Measurements from ENCODE around the gene IFI27.
"Not testable (repeated sequence)": the region's sequence is repeated elsewhere in the genome, so short reads cannot be mapped to it uniquely, and the experiment has no call there.

Gene IFI27

DNA sequence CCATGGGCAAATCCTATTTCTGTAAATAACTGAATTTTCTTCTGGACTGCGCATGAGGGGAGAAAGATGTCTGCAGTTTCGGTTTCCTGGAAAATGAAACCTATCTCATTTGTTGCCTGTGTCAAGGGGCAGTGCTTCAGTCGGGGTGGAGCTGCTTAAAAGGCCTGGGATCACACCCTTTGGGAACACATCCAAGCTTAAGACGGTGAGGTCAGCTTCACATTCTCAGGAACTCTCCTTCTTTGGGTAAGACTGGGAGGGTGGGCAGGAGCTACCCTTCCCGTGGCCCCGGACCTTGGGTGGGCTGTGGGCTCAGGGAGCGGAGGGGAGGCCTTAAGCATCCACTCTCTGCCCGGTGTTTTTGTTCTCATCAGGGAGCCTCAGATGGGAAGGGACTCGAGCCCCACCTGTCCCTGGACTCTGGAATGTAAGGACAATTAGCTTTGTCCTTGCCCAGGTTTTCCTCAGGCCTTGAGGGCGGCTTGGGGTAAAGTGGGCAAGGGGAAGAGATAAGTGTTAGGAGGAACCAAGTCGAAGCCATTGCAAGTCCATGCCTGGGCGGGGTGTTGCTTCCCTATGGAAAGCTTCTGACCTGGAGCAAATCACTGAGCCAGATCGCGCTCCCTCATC lies at the start of gene IFI27:
Gene IFI27, plus strand, starts transcription at position 185 of the 630 bp plus-strand sequence.
- no peak for DNase-seq (ENCODE audit: low spot score)

GRCh38 chr14:94062344-94062940 lies 48.1 kb upstream of the IFI27 start:
- no peak for DNase-seq (ENCODE audit: low spot score)

GRCh38 chr14:94066089-94066676 lies 44.4 kb upstream of the IFI27 start:
- DNase-seq (ENCODE audit: low spot score), result no peak

GRCh38 chr14:94072076-94072475 lies 38.5 kb upstream of the IFI27 start:
- DNase-seq (ENCODE audit: low spot score), result not testable (repeated sequence)

- no peak for DNase-seq (ENCODE audit: low spot score)
Measured at GRCh38 chr14:94074534-94074933, 36.0 kb upstream of the IFI27 start.

DNA sequence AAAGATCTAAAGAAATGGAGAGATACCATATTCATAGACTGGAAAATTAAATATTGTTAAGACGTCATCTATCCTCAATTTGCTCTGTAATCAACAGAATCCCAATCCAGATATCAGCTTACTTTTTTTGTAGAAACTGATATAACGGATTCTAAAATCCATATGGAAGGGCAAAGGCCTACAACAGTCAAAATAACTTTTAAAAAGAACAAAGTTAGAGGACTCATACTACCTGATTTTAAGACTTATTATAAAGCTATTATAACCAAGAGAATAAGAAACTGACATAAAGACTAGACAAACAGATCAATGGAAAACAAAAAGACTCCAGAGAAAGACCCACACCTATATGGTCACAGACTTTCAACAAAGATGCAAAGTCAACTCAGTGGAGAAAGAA lies 35.5 kb upstream of the IFI27 start:
- DNase-seq (ENCODE audit: low spot score), result no peak

DNA sequence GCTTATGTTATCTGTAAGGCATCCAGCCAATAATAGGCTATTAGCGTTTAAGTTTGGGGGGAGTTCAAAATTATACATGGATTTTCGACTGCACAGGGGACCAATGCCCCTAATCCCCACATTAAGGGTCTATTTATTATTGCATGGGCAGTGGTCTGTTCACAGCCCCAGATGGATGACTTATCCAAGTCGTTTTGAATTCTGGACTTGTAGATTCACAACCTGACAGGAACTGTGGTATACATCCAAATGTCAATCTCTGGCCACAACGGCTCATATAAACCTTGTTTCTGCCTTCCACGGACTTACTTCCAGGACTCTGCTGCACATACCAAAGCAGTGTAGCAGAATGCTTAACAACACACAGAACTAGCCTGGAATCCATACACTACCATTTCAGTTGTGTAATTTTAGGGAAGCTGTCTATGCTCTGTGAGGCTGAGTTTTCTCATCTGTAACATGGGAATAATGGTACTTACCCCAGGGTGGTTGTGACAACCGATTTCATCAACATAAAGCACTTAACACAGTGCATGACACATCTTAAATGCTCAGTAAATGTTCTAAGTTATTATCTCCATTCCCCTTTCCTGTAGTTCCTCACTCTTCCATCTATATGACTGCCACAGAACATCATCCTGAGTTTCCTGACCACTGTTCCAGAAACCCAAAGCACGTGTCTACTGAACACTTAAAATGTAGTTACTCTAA lies 33.3 kb upstream of the IFI27 start:
- DNase-seq (ENCODE audit: low spot score), result no peak

GRCh38 chr14:94077823-94078222 lies 32.7 kb upstream of the IFI27 start:
- no peak for DNase-seq (ENCODE audit: low spot score)

DNA sequence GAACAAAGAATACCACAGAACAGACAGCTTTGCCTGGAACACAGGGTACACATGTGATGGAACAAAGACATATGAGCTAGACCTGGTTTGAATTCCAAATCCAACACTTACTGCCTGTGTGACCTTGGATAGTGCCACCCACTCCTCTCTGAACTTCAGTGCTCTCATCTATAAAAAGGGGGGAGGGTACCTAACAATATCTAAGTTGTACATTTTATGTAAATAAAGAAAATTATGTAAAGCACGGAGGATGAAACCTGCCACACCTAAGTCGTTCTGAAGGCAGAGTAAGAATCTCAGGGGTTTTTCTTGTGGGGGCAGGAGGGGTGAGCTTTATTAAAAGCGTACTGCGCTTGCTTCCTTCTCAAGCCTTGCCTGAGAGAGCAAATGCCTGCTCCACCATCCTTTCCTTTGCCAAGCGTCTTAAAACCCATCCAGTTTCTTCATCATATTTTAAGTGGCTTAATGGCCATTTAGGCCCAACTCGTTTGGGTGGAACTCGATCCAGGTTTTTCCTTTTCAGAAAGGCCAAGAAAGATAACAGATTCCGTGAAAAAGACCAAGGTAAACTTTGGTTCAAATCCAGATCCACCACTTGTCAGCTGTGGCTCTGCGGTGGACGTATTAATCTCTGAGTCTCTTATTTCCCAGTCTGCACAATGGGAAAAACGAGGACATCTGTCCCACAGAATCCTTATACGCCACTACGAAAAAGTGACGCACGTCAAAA lies 30.5 kb upstream of the IFI27 start:
- no peak for DNase-seq (ENCODE audit: low spot score)

GRCh38 chr14:94080621-94081385 lies 29.7 kb upstream of the IFI27 start, which contains the start of the genes DDX24 and IFI27L1:
Gene DDX24, minus strand, starts transcription at chr14:94081202. Its CDS starts 1,460 bp downstream, at chr14:94079742.
Gene IFI27L1, plus strand, starts transcription at chr14:94081310. Its CDS starts 15,628 bp downstream, at chr14:94096938.
- peak; percentile 98 for DNase-seq (ENCODE audit: low spot score)

DNA sequence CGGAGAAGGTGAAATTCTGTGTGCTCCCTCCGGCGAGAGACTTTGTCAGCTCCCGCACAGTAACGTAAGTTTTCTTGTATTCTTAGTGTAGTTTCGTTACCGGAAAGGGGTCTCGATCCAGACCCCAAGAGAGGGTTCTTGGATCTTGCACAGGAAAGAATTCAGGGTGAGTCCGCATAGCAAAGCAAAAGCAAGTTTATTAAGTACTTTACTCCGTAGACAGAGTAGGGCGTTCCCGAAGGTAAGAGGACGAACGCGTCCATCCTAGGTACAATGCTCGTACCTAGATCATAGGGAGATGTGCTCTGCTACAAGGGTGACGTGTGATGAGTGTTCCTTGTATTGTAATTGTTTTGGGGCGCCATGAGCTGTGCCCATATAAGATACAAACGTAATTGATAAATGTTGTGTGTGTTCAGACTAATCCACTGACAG lies 29.1 kb upstream of the IFI27 start:
- DNase-seq (ENCODE audit: low spot score), result no peak

- no peak for DNase-seq (ENCODE audit: low spot score)
Measured at GRCh38 chr14:94087891-94088290, 22.6 kb upstream of the IFI27 start.

DNA sequence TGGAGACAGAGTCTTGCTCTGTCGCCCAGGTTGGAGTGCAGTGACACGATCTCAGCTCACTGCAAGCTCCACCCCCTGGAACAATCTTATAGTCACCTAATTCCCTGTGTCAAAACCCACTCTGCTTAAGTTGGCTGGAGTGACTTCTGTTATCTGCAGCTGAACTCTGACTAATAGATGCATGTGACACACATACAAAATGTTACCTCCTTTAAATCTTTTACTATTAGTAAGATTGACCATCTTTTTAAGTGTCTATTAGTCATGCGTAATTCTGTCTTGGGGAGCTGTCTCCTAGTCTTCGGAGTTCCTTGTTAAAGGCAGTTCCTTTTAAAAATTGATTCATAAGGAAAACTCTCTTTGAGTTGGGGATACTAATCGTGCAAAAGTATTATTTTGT lies 22.0 kb upstream of the IFI27 start:
- no peak for DNase-seq (ENCODE audit: low spot score)

DNA sequence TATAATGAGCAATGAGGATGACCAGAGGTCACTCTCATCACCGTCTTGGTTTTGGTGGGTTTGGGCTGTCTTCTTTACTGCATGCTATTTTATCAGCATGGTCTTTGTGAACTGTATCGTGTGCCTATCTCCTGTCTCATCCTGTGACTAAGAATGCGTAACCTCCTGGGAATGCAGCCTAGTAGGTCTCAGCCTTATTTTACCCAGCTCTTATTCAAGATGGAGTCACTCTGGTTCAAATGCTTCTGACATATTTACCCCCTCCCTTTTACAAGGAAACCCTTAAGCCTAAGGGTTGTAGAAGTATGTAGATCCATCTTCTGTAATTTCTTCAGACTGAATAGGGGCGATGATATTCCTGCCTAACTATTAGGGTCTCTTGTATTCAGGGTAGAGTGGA lies 21.1 kb upstream of the IFI27 start:
- DNase-seq (ENCODE audit: low spot score), result no peak

DNA sequence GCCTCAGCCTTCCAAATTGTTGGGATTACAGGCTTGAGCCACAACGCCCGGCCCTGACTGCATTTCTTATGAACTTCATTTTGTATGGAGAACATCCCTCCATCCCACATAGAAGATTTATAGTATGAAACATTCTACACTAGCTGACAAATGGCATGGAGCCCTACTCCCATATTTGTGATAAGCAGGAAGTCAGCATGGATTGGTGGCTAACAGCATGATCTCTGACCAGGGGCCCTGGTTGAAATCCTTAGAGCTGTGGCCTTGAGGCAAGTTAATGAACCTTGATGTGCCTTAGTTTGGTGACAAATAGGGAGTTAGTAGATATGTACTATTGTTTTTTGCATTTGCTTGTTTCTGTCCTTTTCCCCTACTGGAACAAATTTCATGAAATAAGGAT lies 17.1 kb upstream of the IFI27 start:
- no peak for DNase-seq (ENCODE audit: low spot score)

- DNase-seq (ENCODE audit: low spot score), result no peak
Measured at GRCh38 chr14:94097091-94097490, 13.4 kb upstream of the IFI27 start.

GRCh38 chr14:94098326-94098992 lies 12.1 kb upstream of the IFI27 start:
- DNase-seq (ENCODE audit: low spot score), result no peak

DNA sequence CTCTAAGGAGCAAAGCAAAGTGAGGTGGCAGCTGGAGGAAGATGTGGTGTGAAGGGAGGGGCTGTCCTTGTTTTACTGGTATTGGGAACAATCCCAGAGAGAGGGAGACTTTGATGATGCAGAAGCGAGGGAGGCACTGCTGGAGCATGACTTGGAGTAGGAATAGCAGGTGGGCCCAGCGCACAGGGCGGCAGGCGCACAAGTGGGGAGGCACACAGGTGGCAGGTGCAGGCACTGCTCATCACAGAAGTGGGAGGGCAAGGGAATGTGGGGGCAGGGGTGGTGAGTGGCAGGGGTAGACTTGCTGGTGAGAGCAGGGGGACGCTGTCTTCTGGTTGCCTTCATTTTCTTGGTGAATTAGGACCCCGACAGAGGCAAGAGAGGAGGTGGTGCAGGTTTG lies 11.5 kb upstream of the IFI27 start:
- no peak for DNase-seq (ENCODE audit: low spot score)

GRCh38 chr14:94100847-94101246 lies 9.7 kb upstream of the IFI27 start:
- DNase-seq (ENCODE audit: low spot score), result no peak

GRCh38 chr14:94101748-94102147 lies 8.8 kb upstream of the IFI27 start:
- no peak for DNase-seq (ENCODE audit: low spot score)

Measured in Ammon's horn (tissue), 1 donor.